ENCODE data around the gene PARPBP. TPM values are rescaled to one million over a fixed set of nuclear protein-coding genes. Genes with fewer than 3 reads are reported as not detected.

PARPBP gene
- polyA plus RNA-seq, 2 of the 4 experiments (the other 2 are of a cell fraction): 32.4 to 58.2 TPM

GRCh38 chr12:102227954-102228353 lies 108.0 kb downstream of the PARPBP start:
- Histone ChIP-seq H3K4me3 (no peak overlapping the region), H3K27ac (no peak overlapping the region), H3K4me2 (no peak overlapping the region), H3K9me3 (no peaks in the 10 kb centered on the region), H3K4me1 (no peaks in the 10 kb centered on the region)
- no peak for ATAC-seq
- no peak for DNase-seq (ENCODE audit: low read depth in 1 of 2, low spot score in 1 of 2)
- FAIRE-seq: no peak
- 59% methylated on average over 5 of the region's 5 CpGs for WGBS (ENCODE audit: missing lambda C conversion rate)
- CTCF ChIA-PET: no interaction called here
- TF ChIP-seq HDAC2 (IDR thresholded peaks at IDR 0.05) (no peak), MAFK (IDR thresholded peaks at IDR 0.05; ENCODE audit: partially characterized antibody) (peak; percentile 47)
- POLR2A ChIA-PET: no interaction called here

GRCh38 chr12:102232036-102232435 lies 112.1 kb downstream of the PARPBP start:
- DNase-seq (ENCODE audit: low read depth in 1 of 2, low spot score in 1 of 2) (no peak), ATAC-seq (no peak), FAIRE-seq (no peak)
- TF ChIP-seq REST (IDR thresholded peaks at IDR 0.05) (no peak), ZSCAN20 (CRISPR knock-in tag; IDR thresholded peaks at IDR 0.05) (no peak)
- POLR2A ChIA-PET: no interaction called here
- H3K9me3 ChIP-seq: no peaks in the 10 kb centered on the region
- CTCF ChIA-PET: interaction anchor here (1.0 kb wide), 1 partner anchor 462 kb away, joined by 3 read pairs; no protein-coding TSS in a partner anchor
- no peak overlapping the region for H3K4me3 ChIP-seq
- no peak overlapping the region for H3K4me2 ChIP-seq
- no peak overlapping the region for H3K27ac ChIP-seq
- H3K4me1 ChIP-seq: no peaks in the 10 kb centered on the region

- Histone ChIP-seq H3K27ac (no peak overlapping the region), H3K4me3 (no peak overlapping the region), H3K4me1 (no peaks in the 10 kb centered on the region), H3K4me2 (no peak overlapping the region), H3K9me3 (no peaks in the 10 kb centered on the region)
- TF ChIP-seq ELK1 (IDR thresholded peaks at IDR 0.05; ENCODE audit: low read depth, low read length) (no peak), NPAS2 (CRISPR knock-in tag; IDR thresholded peaks at IDR 0.05; ENCODE audit: borderline replicate concordance) (no peak), PHF8 (IDR thresholded peaks at IDR 0.05; ENCODE audit: borderline replicate concordance, low read depth) (no peak), ZNF302 (CRISPR knock-in tag; IDR thresholded peaks at IDR 0.05) (no peak), HES2 (IDR thresholded peaks at IDR 0.05) (no peak), ATOH8 (CRISPR knock-in tag; IDR thresholded peaks at IDR 0.05; ENCODE audit: low read depth) (no peak)
- ATAC-seq: no peak
- 66% methylated on average over 1 of the region's 1 CpG for whole genome bisulfite sequencing (ENCODE audit: missing lambda C conversion rate)
- CTCF ChIA-PET: interaction anchor here (1.0 kb wide), 1 partner anchor 462 kb away, joined by 3 read pairs; no protein-coding TSS in a partner anchor
- POLR2A ChIA-PET: no interaction called here
- no peak for FAIRE-seq
- no peak for DNase-seq (ENCODE audit: low read depth in 1 of 2, low spot score in 1 of 2)
These were observed 112.5 kb downstream of the PARPBP start for GRCh38 chr12:102232446-102232845.

GRCh38 chr12:102234599-102234998 lies 114.6 kb downstream of the PARPBP start:
- FAIRE-seq: no peak
- no peaks in the 10 kb centered on the region for H3K9me3 ChIP-seq
- CTCF ChIA-PET: no interaction called here
- H3K4me2 ChIP-seq: no peak overlapping the region
- no peak for DNase-seq (ENCODE audit: low read depth in 1 of 2, low spot score in 1 of 2)
- 8% methylated on average over 2 of the region's 2 CpGs for WGBS (ENCODE audit: missing lambda C conversion rate)
- POLR2A ChIA-PET: no interaction called here
- H3K4me1 ChIP-seq: no peaks in the 10 kb centered on the region
- H3K27ac ChIP-seq: no peak overlapping the region
- TF ChIP-seq FOSB (CRISPR knock-in tag; IDR thresholded peaks at IDR 0.05) (no peak), MAZ (IDR thresholded peaks at IDR 0.05; ENCODE audit: borderline replicate concordance, low read depth, low read length) (no peak), CHD2 (IDR thresholded peaks at IDR 0.05; ENCODE audit: low read length, partially characterized antibody) (no peak), ELK1 (IDR thresholded peaks at IDR 0.05; ENCODE audit: low read depth, low read length) (no peak), KDM1A (IDR thresholded peaks at IDR 0.05; ENCODE audit: low read depth) (no peak), FOXS1 (CRISPR knock-in tag; IDR thresholded peaks at IDR 0.05) (no peak), RNF2 (IDR thresholded peaks at IDR 0.05; ENCODE audit: borderline replicate concordance, low read depth) (no peak), NPAS2 (CRISPR knock-in tag; IDR thresholded peaks at IDR 0.05; ENCODE audit: borderline replicate concordance) (no peak), HOXA7 (CRISPR knock-in tag; IDR thresholded peaks at IDR 0.05) (no peak), ZNF302 (CRISPR knock-in tag; IDR thresholded peaks at IDR 0.05) (no peak), SMC3 (IDR thresholded peaks at IDR 0.05) (no peak), NR3C1 (IDR thresholded peaks at IDR 0.05) (no peak), CTCF (IDR thresholded peaks at IDR 0.05) (no peak), CHD4 (IDR thresholded peaks at IDR 0.05; ENCODE audit: borderline replicate concordance) (no peak), TP53 (CRISPR knock-in tag; IDR thresholded peaks at IDR 0.05) (no peak)
- ATAC-seq: no peak
- H3K4me3 ChIP-seq: no peak overlapping the region

Data from A549 (cell line).